HepG2 (cell line): ENCODE data around the gene KISS1.

Experiments used
- TOPORS ChIP-seq: sonication (generic); formaldehyde crosslinking; IDR thresholded peaks from 2 replicates; pipeline ENCODE4 v1.8.0; 2023; ENCODE audit warnings: mild to moderate bottlenecking, missing genetic modification reagents
- ZSCAN30 ChIP-seq: sonication (generic); formaldehyde crosslinking; IDR thresholded peaks from 2 replicates; pipeline ENCODE4 v1.5.0; 2020; ENCODE audit warnings: mild to moderate bottlenecking, missing genetic modification reagents

GRCh38 chr1:204151552-204152309 lies 44.6 kb downstream of the KISS1 start, which contains the start of gene ETNK2:
- TF ChIP-seq ZSCAN30: no peak
- no peak for TF ChIP-seq TOPORS
